ENCODE results near the gene CLPSL1. TPM values are rescaled to one million over a fixed set of nuclear protein-coding genes. Genes with fewer than 3 reads are reported as not detected.
A peak's percentile ranks its signal among the peaks of the same experiment; 100 is the strongest.

The CLPSL1 gene
- total and polyA plus RNA-seq, 2 of the 8 experiments (the other 6 are each of a cell fraction or from before 2014, with no cell fraction given), result not detected

DNA sequence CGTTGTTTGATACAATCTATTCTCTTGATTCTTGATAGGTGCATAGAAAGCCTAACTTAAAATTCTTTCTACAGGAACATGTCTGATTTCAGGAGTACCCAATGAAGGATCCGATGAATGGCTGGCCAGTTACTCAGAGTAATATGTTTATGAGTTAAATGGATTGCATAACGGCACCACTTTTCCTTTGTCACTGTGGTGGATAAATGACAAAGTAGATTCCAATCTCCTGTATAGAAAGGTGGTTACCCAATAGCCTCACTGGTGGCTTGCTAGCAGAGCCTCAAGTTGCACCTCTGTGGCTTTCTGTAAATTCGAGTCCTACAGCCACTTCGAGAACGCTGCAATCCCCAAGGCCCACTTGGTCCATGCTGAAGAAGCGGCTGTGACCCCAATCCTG is 52.7 kb downstream of the CLPSL1 start:
- CTCF ChIA-PET (ENCODE audit: partially characterized antibody), result no interaction called here
- Histone ChIP-seq H3K4me2 (ENCODE audit: insufficient read depth in 1 of 2, low read depth in 2 of 2, low read length in 2 of 2) (no peak overlapping the region), H3K4me3 (ENCODE audit: extremely low read depth in 1 of 4, insufficient read depth in 2 of 4, low read depth in 3 of 4, low read length in 4 of 4) (no peak overlapping the region), H3K14ac (ENCODE audit: insufficient read length) (no peak overlapping the region), H4K8ac (ENCODE audit: extremely low read depth, insufficient read depth, low read length) (no peak overlapping the region), H3K18ac (ENCODE audit: extremely low read depth, low read length) (no peak overlapping the region), H2BK20ac (ENCODE audit: low read length) (no peak overlapping the region), H3K4ac (replicated peaks; ENCODE audit: insufficient read length, low read depth, low read length) (no peak overlapping the region), H3K79me1 (ENCODE audit: low read depth, low read length) (no peaks in the 10 kb centered on the region), H4K91ac (replicated peaks; ENCODE audit: insufficient read length, low read length) (no peak overlapping the region), H2BK15ac (ENCODE audit: low read length) (no peak overlapping the region), H3K23ac (ENCODE audit: insufficient read length) (no peak overlapping the region), H3K27me3 (replicated peaks in 1 of 4; ENCODE audit: control insufficient read depth in 3 of 4, extremely low read depth in 1 of 4, insufficient read depth in 3 of 4, low read length in 3 of 4) (no peaks in the 10 kb centered on the region), H4K5ac (ENCODE audit: insufficient read length, low read depth, low read length) (no peak overlapping the region), H3K36me3 (ENCODE audit: control insufficient read depth in 2 of 4, insufficient read depth in 4 of 4, low read length in 3 of 4) (peaks cover 5 to 46% (median 14%) of the 10 kb centered on the region in 4 experiments), H3K79me2 (ENCODE audit: control insufficient read depth in 1 of 2, insufficient read depth in 2 of 2, low read length in 2 of 2) (no peaks in the 10 kb centered on the region), H2AFZ (ENCODE audit: low read length) (no peak overlapping the region), H2BK12ac (ENCODE audit: low read depth, low read length) (no peak overlapping the region), H3K4me1 (replicated peaks in 1 of 4; ENCODE audit: control insufficient read depth in 3 of 4, insufficient read depth in 4 of 4, low read length in 3 of 4) (no peaks in the 10 kb centered on the region), H3K9ac (replicated peaks in 1 of 4; ENCODE audit: extremely low read depth in 1 of 4, low read depth in 3 of 4, low read length in 3 of 4) (no peak overlapping the region), H3K56ac (replicated peaks; ENCODE audit: insufficient read length, low read depth, low read length) (no peak overlapping the region), H3K27ac (ENCODE audit: low read depth, low read length) (no peak overlapping the region), H2AK5ac (ENCODE audit: low read depth, low read length) (no peak overlapping the region), H2BK5ac (ENCODE audit: low read depth, low read length) (no peak overlapping the region), H3K9me3 (ENCODE audit: insufficient read depth in 2 of 2, low read depth in 1 of 2, low read length in 1 of 2) (peaks cover 0 to 2% of the 10 kb centered on the region in 2 experiments; a peak in 1 of 4 replicates), H3K23me2 (ENCODE audit: low read depth, low read length) (no peaks in the 10 kb centered on the region), H4K20me1 (replicated peaks in 1 of 2; ENCODE audit: control insufficient read depth in 1 of 2, insufficient read depth in 2 of 2, low read length in 2 of 2) (no peaks in the 10 kb centered on the region), H2BK120ac (replicated peaks; ENCODE audit: low read depth, low read length) (no peak overlapping the region)
- POLR2A ChIA-PET (ENCODE audit: partially characterized antibody), result no interaction called here
- no peak for DNase-seq (ENCODE audit: low read depth in 1 of 2, low spot score in 2 of 2)
- TF ChIP-seq SIX5 (IDR thresholded peaks at IDR 0.05; ENCODE audit: low read depth, low read length) (no peak), CBX5 (IDR thresholded peaks at IDR 0.05; ENCODE audit: low read depth, low read length) (no peak), CEBPB (IDR thresholded peaks at IDR 0.05; ENCODE audit: low read depth, low read length) (0 out of 2 replicates have a peak, but pooled peaks have one; percentile 7)
- WGBS, 2 experiments (ENCODE audit: extremely low coverage in 1 of 2, insufficient coverage in 1 of 2, insufficient read length in 1 of 2, insufficient replicate concordance in 2 of 2, low coverage in 1 of 2, low lambda C conversion rate in 2 of 2, missing lambda C conversion rate in 1 of 2), result 93% methylated on average over 7 of the region's 7 CpGs; no CpG with 5 or more reads in 1 of the 2 experiments
- FAIRE-seq, result no peak

Other genes starting within 250 kb of the CLPSL1 start
- gene FKBP5, start 92.1 kb upstream of the CLPSL1 start, total RNA-seq (2021; fragmentation: NEBNext Ultra II Directional; extraction: Animal tissue kit (Norgen Biotek cat#: 25700)), result 40.4 and 41.0 TPM in 2 replicates
- gene FKBP5, start 92.1 kb upstream of the CLPSL1 start, polyA plus RNA-seq (2011; rRNA removed), result 9.3 and 14.3 TPM in 2 replicates
- 0.78 and 0.86 TPM in 2 replicates for gene ARMC12, start 44.0 kb upstream of the CLPSL1 start, total RNA-seq (2021; fragmentation: NEBNext Ultra II Directional; extraction: Animal tissue kit (Norgen Biotek cat#: 25700))
- 3.7 and 3.9 TPM in 2 replicates for gene ARMC12, start 44.0 kb upstream of the CLPSL1 start, polyA plus RNA-seq (2011; rRNA removed)
- 1.4 TPM in 2 replicates for gene CLPSL2, start 4.4 kb upstream of the CLPSL1 start, total RNA-seq (2021; fragmentation: NEBNext Ultra II Directional; extraction: Animal tissue kit (Norgen Biotek cat#: 25700))
- gene CLPSL2, start 4.4 kb upstream of the CLPSL1 start, polyA plus RNA-seq (2011; rRNA removed), result 3.2 and 3.4 TPM in 2 replicates
- not detected in 2 replicates for gene CLPS, start 16.3 kb downstream of the CLPSL1 start, total RNA-seq (2021; fragmentation: NEBNext Ultra II Directional; extraction: Animal tissue kit (Norgen Biotek cat#: 25700))
- not detected in 2 replicates for gene CLPS, start 16.3 kb downstream of the CLPSL1 start, polyA plus RNA-seq (2011; rRNA removed)
- gene LHFPL5, start 24.3 kb downstream of the CLPSL1 start, total RNA-seq (2021; fragmentation: NEBNext Ultra II Directional; extraction: Animal tissue kit (Norgen Biotek cat#: 25700)), result not detected in 2 replicates
- 0.03 TPM in 1 of 2 replicates, not detected in the other for gene LHFPL5, start 24.3 kb downstream of the CLPSL1 start, polyA plus RNA-seq (2011; rRNA removed)
- gene SRPK1, start 140.1 kb downstream of the CLPSL1 start, total RNA-seq (2021; fragmentation: NEBNext Ultra II Directional; extraction: Animal tissue kit (Norgen Biotek cat#: 25700)), result 102 and 116 TPM in 2 replicates
- gene SRPK1, start 140.1 kb downstream of the CLPSL1 start, polyA plus RNA-seq (2011; rRNA removed), result 17.2 and 25.7 TPM in 2 replicates
- 0.56 and 1.1 TPM in 2 replicates for gene SLC26A8, start 243.6 kb downstream of the CLPSL1 start, total RNA-seq (2021; fragmentation: NEBNext Ultra II Directional; extraction: Animal tissue kit (Norgen Biotek cat#: 25700))
- 0.57 and 0.86 TPM in 2 replicates for gene SLC26A8, start 243.6 kb downstream of the CLPSL1 start, polyA plus RNA-seq (2011; rRNA removed)
- 33.2 and 39.3 TPM in 2 replicates for gene MAPK14, start 246.8 kb downstream of the CLPSL1 start, total RNA-seq (2021; fragmentation: NEBNext Ultra II Directional; extraction: Animal tissue kit (Norgen Biotek cat#: 25700))
- gene MAPK14, start 246.8 kb downstream of the CLPSL1 start, polyA plus RNA-seq (2011; rRNA removed), result 15.9 and 18.1 TPM in 2 replicates